Measurements from ENCODE around the gene KIF16B.
"Not testable (repeated sequence)": the region's sequence is repeated elsewhere in the genome, so short reads cannot be mapped to it uniquely, and the experiment has no call there.

The KIF16B gene

GRCh38 chr20:16590041-16590633, 16.9 kb upstream of the KIF16B start:
- DNase-seq, result no peak

DNA sequence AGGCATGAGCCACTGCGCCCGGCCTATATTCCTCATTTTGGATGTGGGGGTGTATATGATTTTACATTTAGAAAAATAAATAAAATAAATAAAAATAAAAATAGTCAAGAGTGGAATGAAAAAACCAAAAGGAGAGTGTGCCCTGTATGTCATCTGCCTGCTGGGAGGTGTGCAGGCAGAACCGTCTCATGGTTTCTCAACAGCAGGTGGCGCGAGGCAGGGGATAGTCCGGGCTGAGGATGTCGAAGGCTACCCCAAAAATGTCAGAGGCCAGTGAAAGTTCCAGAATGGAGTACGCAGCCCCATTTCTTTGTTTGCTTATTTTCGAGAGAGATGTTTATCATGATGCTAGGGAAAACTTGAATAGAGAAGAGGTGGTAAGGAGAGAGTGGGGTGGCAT, 16.4 kb upstream of the KIF16B start:
- no peak for DNase-seq

GRCh38 chr20:16588241-16588640, 15.0 kb upstream of the KIF16B start:
- no peak for DNase-seq

DNA sequence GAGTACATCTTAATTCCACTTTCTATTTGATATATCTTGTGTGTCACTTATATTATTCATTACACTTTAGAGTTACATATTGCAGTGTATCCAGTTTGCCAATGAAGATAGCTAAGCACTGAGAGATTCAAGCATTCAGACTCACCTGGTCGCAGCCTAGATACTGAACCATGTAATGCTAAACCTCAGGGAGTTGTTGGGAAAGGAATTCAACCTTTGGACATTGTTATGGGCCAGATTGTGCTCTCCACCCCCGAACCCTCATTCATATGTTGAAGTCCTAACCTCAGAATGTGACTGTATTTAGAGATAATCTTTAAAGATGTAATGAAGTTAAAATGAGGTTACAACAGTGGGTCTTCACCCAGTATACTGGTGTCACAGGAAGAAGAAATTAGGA, 13.8 kb upstream of the KIF16B start:
- no peak for DNase-seq

- no peak for DNase-seq
Observed at GRCh38 chr20:16583474-16583873, 10.2 kb upstream of the KIF16B start.

GRCh38 chr20:16581241-16581640, 8.0 kb upstream of the KIF16B start:
- DNase-seq, result no peak

- no peak for DNase-seq
Observed at GRCh38 chr20:16580620-16581019, 7.4 kb upstream of the KIF16B start.

GRCh38 chr20:16580147-16580546, 6.9 kb upstream of the KIF16B start:
- peak; percentile 97 for DNase-seq

DNA sequence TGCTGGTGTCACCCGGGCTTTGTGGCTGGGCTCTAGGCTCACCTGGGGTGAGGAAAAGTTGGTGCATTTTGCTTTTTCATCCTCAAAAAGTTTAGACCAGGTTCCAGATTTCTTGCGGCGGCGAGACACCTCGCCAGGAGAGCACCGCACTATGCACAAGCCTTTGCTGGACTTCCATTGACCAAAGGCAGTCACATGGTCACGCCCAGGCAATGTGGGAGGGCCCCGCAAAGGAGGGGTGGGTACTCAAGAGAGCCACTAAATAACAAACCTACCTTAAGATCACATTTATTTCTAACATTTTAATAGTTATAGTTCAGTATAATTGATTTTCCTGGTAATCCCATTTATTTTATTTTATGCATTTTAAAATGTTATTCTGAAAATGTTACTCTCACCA, 3.0 kb upstream of the KIF16B start:
- no peak for DNase-seq

DNA sequence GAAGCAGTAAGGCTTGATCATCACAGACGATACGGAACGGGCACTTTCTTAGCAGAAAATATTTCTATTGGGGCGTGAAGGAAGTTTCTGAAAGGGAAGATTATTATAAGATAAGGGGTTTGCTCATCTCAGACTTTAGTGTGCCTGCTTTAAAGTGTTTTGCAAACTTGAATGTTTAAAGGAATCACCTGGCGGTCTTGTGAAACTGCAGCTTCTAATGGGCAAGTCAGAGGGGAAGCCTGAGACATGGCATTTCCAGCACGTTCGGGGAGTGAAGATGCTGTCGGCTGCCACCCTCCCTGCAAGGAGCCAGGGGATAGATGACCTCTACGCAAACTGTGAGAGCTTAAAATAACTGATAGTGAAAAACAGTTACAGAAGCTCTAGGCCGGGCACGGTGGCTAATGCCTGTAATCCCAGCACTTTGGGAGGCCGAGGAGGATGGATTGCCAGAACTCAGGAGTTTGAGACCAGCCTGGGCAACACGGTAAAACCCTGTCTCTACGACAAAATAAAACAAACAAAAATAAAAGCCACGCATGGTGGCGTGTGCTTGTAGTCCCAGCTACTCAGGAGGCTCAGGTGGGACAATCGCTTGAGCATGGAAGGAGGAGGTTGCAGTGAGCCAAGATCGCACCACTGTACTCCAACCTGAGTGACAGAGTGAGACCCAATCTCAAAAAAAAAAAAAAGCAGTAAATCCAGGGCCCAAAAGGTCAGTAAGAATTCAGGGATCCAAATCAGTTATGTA, 2.3 kb upstream of the KIF16B start:
- DNase-seq, result peak; percentile 48

DNA sequence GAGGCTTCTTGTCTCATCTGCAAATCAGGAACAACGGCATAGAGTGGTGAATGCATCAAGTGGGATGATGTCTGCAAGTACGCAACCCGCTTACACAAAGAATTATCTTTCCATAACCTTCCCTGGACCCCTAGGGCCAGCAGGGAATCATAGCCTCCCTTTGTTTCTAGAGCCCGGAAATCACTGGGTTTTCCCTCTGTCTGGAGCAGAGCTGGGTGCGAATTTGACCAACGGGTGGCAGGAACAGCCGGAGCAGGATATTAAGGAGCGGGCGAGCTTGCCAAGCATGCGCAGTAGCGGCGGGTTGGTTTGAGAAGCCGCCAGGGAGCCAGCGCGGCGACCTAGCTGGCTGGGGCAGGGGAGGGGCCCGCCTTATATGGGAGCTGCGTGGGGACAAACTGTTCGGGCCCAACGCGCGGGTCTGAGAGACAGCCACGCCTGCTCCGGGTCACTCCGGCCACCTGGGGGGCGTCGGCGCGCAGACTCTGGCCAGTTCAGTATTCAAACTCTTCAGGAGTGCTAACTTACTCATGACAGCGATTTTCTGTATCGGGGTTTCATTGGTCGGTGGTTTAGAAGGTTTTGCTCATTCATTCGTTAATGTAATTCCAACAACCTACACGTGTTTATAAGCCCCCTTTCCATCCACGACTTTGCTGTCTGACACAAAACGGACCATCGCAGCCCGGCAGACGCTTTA, 1.6 kb upstream of the KIF16B start:
- DNase-seq, result peak; percentile 88

- DNase-seq, result no peak
Observed at GRCh38 chr20:16571333-16571732, 1.9 kb downstream of the KIF16B start.

DNA sequence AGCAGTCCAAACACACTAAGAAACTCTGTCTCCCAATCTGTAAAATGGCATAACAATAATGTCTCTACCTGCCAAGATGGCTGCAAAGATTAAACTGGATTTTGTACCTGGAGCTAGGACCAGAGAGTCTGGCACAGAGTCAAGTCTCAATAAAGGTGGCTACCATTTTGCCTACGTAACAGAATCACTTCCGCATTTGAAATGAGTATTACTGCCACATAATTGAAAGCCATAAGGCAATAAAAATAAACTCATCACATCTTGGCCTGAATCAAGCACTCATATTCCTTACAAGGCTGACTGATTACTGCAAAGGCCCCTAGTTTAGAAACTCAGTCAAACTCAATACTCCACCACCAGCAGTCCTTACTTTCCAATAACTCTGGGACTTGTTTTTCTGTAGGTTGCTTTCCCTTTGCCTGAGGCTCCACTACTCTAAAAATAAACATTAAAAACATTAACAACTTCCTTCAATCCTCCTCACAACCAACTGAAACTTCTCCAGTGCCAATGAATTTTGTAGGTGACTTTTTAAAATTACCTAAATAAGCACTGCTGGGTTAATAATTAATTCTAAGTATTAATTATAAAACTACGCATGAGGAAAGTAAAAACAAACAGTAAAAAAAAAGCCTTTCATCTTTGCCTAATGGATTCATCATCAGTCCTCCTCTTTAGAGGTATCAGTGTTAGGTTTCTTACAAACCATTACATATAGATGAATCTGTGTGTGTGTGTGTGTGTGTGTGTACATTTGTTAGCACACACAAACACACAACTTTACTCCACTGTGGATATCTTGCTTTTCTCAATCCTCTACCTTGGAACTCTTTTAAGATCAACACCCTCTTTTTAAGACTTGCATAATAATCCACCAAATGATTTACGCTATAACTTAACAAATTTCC, 3.7 kb downstream of the KIF16B start:
- no peak for DNase-seq

DNA sequence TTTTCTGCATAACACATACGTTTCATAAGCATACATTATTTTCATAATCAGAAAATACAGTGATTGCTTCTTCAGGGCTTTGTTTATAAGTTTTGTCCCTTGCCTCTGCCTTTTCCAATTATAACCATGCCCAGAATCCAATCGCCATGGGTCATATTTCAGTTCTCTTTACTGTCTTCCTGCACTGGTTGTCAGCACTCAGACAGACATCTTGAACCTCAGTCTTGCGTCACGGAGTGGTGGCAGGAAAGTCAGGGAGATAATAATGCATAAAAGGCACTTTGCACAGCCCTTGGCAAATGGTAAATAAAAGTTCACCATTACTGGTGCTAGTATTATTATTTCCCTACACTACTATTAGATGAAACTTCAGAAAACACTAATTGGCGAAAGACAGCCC, 7.2 kb downstream of the KIF16B start:
- no peak for DNase-seq

GRCh38 chr20:16564079-16564478, 9.2 kb downstream of the KIF16B start:
- not testable (repeated sequence) for DNase-seq

DNA sequence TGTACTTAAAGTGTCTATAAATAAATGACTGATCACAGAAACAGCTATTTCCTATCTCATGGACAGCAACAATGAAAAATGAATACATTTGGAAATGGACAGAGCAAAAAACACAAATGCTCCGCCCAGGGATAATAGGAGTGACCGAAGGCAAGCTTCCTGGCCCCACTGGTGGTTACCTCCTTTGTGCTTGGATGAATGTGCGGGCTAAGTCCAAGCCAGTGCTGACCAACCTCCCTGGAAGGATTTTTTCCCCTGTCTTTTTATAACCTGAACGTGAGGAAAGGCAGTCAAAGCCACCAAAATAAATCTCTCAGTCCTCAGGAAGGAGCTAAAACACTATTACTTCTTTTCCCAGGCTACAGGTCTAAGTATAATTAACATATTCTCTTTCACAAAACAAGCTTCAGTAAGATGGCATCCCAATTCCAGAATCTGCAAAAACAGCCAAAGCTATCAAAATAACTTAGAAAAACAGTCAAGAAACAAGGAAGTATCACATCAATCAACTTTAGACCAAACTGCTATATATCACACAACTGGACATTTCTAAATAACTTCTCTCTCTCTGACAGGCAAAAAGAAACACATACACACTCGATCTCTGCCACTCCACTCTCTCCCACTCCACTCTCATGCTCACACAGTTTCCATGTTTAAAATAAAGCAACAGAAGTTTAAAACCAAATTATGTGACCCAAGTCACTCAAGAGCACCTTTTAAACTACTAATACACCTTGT, 10.0 kb downstream of the KIF16B start:
- DNase-seq, result no peak

- no peak for DNase-seq
Observed at GRCh38 chr20:16562259-16562658, 11.0 kb downstream of the KIF16B start.

DNA sequence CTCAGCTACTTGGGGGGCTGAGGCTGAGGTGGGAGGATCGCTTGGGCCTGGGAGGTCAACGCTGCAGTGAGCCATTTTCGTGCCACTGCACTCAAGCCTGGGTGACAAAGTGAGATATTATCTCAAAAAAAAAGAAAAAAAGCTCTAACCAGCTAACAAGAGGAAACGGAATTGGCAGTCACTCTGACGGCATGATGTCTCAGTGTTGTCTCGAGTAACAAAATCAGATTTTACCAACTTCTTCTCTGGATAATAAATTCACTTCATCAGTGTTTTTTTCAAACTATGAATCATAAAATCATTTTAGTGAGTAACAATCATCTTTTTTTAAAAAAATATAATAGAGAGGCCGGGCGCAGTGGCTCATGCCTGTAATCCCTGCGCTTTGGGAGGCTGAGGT, 12.6 kb downstream of the KIF16B start:
- DNase-seq, result no peak

- DNase-seq, result no peak
Observed at GRCh38 chr20:16560216-16560615, 13.0 kb downstream of the KIF16B start.

- no peak for DNase-seq
Observed at GRCh38 chr20:16556301-16556700, 16.9 kb downstream of the KIF16B start.

DNA sequence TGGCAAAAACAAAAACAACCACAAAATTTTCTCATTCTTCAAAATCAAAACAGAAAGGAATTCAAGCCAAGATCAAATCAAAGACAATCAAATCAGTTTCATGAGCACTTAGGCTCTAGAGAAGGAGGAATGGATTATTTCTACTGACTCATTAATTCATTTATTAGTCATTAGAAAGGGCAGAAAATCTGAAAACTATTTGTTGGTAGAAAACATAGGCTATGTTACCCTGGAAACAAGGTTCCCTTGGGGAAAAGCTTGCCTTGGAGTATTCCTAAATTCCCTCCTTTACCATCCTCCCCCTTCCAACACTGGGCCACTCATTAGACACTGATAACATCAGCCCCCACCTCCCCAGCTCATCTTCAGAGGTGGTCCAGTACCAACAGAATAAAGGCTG, 17.5 kb downstream of the KIF16B start:
- DNase-seq, result no peak

DNA sequence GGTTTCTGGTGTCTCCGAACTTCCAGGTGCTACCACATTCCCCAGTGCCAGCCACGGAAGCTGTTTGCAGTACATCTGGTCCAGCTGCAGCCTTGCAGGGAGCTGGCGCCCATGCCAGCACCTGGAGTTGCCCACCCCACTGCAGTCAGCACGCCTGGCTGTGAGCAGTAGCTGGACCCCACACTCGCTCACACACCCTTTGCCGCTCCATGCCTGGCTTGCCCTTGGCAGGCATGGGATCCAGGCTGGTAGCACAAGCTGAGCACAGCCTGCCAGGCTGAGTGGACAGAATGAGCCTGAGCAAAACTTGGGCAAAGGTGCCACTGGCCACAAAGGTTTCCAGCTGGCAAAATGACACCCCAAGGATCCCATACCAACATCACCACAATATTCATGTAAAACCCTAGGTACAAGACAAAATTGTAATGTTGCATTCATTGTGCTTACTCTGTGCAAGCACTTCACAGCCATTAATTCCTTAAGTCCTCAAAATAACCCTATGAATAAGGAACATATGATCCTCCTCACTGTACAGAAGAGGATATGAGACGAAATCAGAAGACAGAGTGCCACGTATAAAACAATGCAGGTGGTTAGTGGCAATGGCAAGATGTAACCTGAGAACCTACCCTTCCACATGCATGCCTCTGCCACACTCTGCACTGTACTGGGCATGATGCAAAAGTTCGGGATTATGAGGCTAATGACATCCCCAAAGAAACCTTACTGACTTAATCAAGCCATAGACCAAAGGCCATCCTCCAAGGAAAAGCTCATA, 18.3 kb downstream of the KIF16B start:
- DNase-seq, result no peak
